Psoas muscle (tissue), 8 donors: ENCODE data around the gene OR1A2. TPM values are rescaled to one million over a fixed set of nuclear protein-coding genes. Genes with fewer than 3 reads are reported as not detected.

Experiments
- ATAC-seq, 4 donors: fragments of 200-7000 bp; cut with Tn5 transposase; one replicate each; pipeline ENCODE4 v1.9.1; 2020; ENCODE audit warnings: moderate library complexity in 3 of 4, mild to moderate bottlenecking in 2 of 4
- DNase-seq, 2 donors: peaks; one replicate each; pipeline ENCODE4 v3.0.0-alpha.2; 2020
- H3K27ac ChIP-seq: fragments of 200-600 bp; one replicate; pipeline ENCODE4 v1.8.0; 2022
- H3K27me3 ChIP-seq, 3 donors: fragments of 200-600 bp in 1 of 3; one replicate each; pipeline versions ENCODE4 v1.6.1 to v1.8.0; 2013 to 2022; ENCODE audit warnings: low read length in 2 of 3, mild to moderate bottlenecking in 2 of 3, moderate library complexity in 1 of 3; ENCODE audit not compliant: insufficient read depth in 3 of 3
- H3K36me3 ChIP-seq, 2 donors: fragments of 200-600 bp in 1 of 2; one replicate each; pipeline versions ENCODE4 v1.6.1 to v1.8.0; 2013 to 2022; ENCODE audit warnings: low read depth in 1 of 2, mild to moderate bottlenecking in 1 of 2, moderate library complexity in 1 of 2; ENCODE audit not compliant: insufficient read depth in 1 of 2
- H3K4me1 ChIP-seq: fragments of 200-600 bp; one replicate; pipeline ENCODE4 v1.8.0; 2022
- H3K4me3 ChIP-seq: fragments of 200-600 bp; one replicate; pipeline ENCODE4 v1.8.0; 2022; ENCODE audit warnings: mild to moderate bottlenecking
- H3K9me3 ChIP-seq: fragments of 200-600 bp; one replicate; pipeline ENCODE4 v1.8.0; 2022
- CTCF ChIP-seq: fragments of 200-600 bp; IDR thresholded peaks from one replicate; pipeline ENCODE4 v1.8.0; 2022; ENCODE audit warnings: antibody characterized with exemption
- WGBS, 3 donors: extraction: QIAGEN DNeasy Blood & Tissue Kit; methylation state at CpG; one replicate each; pipeline versions ENCODE4 v1.1.6 to v1.1.7; 2013; 5-methylcytosine and 5-hydroxymethylcytosine counted together
- intact Hi-C, 2 donors: fragments of 100-400 bp; cut with DNase I; formaldehyde crosslinking; loops; one replicate each; pipeline versions ENCODE4 v1.11.0 to v1.14.2; 2022
- long read RNA-seq, 2 donors: library from polyadenylated mRNA; unstranded; transcript quantifications; one replicate each; pipeline ENCODE4 v2.0.0, GENCODE V29; 2021
- polyA plus RNA-seq, 3 donors: library from polyadenylated mRNA; stranded (reverse); fragments of 200-250 nt; gene quantifications; one replicate each; pipeline ENCODE4 v1.2.3, GENCODE V29; 2013
- total RNA-seq, 4 donors: library from RNA; stranded (reverse); fragmentation: NEBNext Ultra II Directional in 2 of 4; extraction: Animal tissue kit (Norgen Biotek cat#: 25700) in 2 of 4; gene quantifications; one replicate each; pipeline versions ENCODE4 v1.2.1 to v1.2.4, GENCODE V29; 2021 to 2023
- donor health status: healthy with polysubstance abuse.
- donor health status: DM: no; HTN: no; CAD: no; lungs with moderate emphysema.
- donor health status: Bipolar disorder and iron deficiency.
- donor health status: healthy.
- donor health status: DM: yes; HTN: yes; CAD: no.
- donor health status: DM: no; HTN: no; CAD: no.
- donor health status: DM: no; HTN: no; CAD: no.
- donor health status: DM: yes; HTN: yes; CAD: no.

OR1A2 gene
- total RNA-seq (not detected), polyA plus RNA-seq (not detected)
- long read RNA-seq, donor 1: 0 reads
- long read RNA-seq, donor 2: 0 reads

- DNase-seq: no peak
- intact Hi-C loops: no loop called here
- Histone ChIP-seq H3K36me3 (no peaks in the 10 kb centered on the region), H3K4me3 (no peak within 1 kb of the TSS), H3K4me1 (no peaks in the 10 kb centered on the region), H3K27ac (no peak within 1 kb of the TSS), H3K27me3 (peaks cover 0 to 10% (median 7%) of the 10 kb centered on the region in 3 donors), H3K9me3 (peaks cover 7% of the 10 kb centered on the region)
- WGBS, 3 donors: 76 to 81% (median 79%) methylated on average over 4 of the region's 4 CpGs
- no peak for ATAC-seq
- TF ChIP-seq CTCF: no peak
These were observed at the start of gene OR1A2 for GRCh38 chr17:3197219-3197618. TSS of gene OR1A2 (plus strand) at chr17:3197519. CDS start at chr17:3197519, 0 bp downstream.

GRCh38 chr17:3157218-3157617, 40.1 kb upstream of the OR1A2 start:
- no peak overlapping the region for H3K4me3 ChIP-seq
- no peak for ATAC-seq
- 81 to 88% (median 84%) methylated on average over 1 of the region's 1 CpG for WGBS, 3 donors

GRCh38 chr17:3167574-3167973, 29.7 kb upstream of the OR1A2 start:
- Histone ChIP-seq H3K9me3 (no peaks in the 10 kb centered on the region), H3K27ac (no peak overlapping the region), H3K4me3 (no peak overlapping the region), H3K36me3 (no peaks in the 10 kb centered on the region), H3K4me1 (no peaks in the 10 kb centered on the region), H3K27me3 (peaks cover 0 to 3% (median 0%) of the 10 kb centered on the region in 3 donors)
- DNase-seq: no peak
- 70 to 73% (median 70%) methylated on average over 5 of the region's 5 CpGs for WGBS, 3 donors
- intact Hi-C loops: no loop called here
- TF ChIP-seq CTCF: no peak
- ATAC-seq: no peak

More at GRCh38 chr17:3157218-3157617, 40.1 kb upstream of the OR1A2 start:
- no peaks in the 10 kb centered on the region for H3K9me3 ChIP-seq
- intact Hi-C loops: no loop called here
- DNase-seq: no peak
- no peaks in the 10 kb centered on the region for H3K4me1 ChIP-seq
- no peaks in the 10 kb centered on the region for H3K36me3 ChIP-seq
- peaks cover 0 to 3% (median 0%) of the 10 kb centered on the region in 3 donors for H3K27me3 ChIP-seq
- no peak overlapping the region for H3K27ac ChIP-seq
- no peak for TF ChIP-seq CTCF

- DNase-seq: no peak
- H3K4me3 ChIP-seq: no peak overlapping the region
- no peaks in the 10 kb centered on the region for H3K36me3 ChIP-seq
- intact Hi-C loops: no loop called here
- H3K4me1 ChIP-seq: no peaks in the 10 kb centered on the region
- no peak for TF ChIP-seq CTCF
- peaks cover 0 to 13% (median 0%) of the 10 kb centered on the region in 3 donors for H3K27me3 ChIP-seq
- 40 to 45% (median 44%) methylated on average over 4 of the region's 4 CpGs for WGBS, 3 donors
- no peak overlapping the region for H3K27ac ChIP-seq
- H3K9me3 ChIP-seq: no peaks in the 10 kb centered on the region
- ATAC-seq: no peak
These were observed 7.4 kb upstream of the OR1A2 start for GRCh38 chr17:3189961-3190360.

- no peak for DNase-seq
- no peak within 1 kb of the TSS for H3K27ac ChIP-seq
- 51 to 60% (median 54%) methylated on average over 7 of the region's 7 CpGs for WGBS, 3 donors
- peaks cover under 1% of the 10 kb centered on the region for H3K9me3 ChIP-seq
- intact Hi-C loops: no loop called here
- no peak for ATAC-seq
- H3K27me3 ChIP-seq: no peaks in the 10 kb centered on the region
- TF ChIP-seq CTCF: no peak
- H3K4me3 ChIP-seq: no peak within 1 kb of the TSS
- H3K36me3 ChIP-seq: no peaks in the 10 kb centered on the region
- no peaks in the 10 kb centered on the region for H3K4me1 ChIP-seq
These were observed 10.0 kb downstream of the OR1A2 start, which contains the start of gene OR1A1 for GRCh38 chr17:3207367-3207766. TSS of gene OR1A1 (plus strand) at chr17:3207667. CDS start at chr17:3215621, 7,954 bp downstream.
